HG03103 (cell line): ENCODE measurements around the gene PZP.
"Not testable (repeated sequence)": the region's sequence is repeated elsewhere in the genome, so short reads cannot be mapped to it uniquely, and the experiment has no call there.

Experiments used
- ATAC-seq: cut with Tn5 transposase; IDR thresholded peaks from one replicate; pipeline ENCODE4 v1.9.1; 2021; ENCODE audit warnings: low read depth; ENCODE audit not compliant: unreplicated experiment

The PZP gene

DNA sequence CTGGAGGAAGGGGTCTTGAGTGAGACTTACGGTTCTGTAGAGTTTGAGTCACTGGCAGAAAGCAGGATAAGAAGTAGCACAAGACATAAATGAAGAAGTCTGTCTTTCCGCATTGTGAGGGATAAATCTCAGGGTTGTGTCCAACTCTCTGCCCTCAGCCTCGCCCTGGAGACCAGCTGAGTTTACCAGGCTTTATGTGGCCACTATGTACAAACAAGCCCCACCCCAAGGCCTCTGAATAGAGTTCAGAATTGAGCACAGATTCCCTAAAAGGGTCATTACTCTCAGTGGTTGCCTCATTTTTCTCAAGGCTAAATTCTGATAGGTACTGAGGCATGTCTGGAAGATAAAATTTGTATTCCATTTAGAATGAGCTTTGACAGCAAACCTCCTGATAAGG lies at the start of gene PZP:
Gene PZP (minus strand): TSS at position 167 of the 400 bp plus-strand sequence. CDS start 54 bp downstream, at position 113.
- ATAC-seq, result no peak

DNA sequence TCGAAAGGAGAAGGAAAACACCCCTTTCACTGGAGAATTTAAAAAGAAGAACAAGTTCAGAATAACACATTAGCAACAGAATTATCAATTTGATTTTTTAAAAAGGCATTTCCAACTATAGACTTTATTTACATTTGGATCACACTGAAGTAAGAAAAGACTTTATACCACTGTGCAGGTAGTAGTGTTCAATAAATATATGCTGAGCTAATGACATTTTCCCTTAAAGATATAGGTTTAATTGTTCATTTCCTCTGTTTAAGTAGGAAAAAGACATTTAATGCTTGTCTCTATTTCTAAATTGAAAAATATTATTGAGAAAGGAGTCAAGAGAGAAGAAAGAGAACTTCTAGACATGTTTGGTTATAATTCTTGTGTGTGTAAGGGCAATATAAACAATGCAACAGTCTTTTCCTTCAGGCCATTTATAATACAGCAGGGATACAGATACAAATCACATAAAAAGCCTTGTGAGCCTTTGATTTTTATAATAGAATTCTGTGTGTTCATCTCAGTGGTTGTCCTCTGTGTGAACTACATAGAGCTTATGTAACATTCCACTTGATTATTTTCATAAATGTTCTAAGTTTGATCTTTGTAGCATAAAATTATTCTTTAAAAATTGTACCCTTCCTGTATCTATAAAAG lies 48.7 kb upstream of the PZP start:
- no peak for ATAC-seq

DNA sequence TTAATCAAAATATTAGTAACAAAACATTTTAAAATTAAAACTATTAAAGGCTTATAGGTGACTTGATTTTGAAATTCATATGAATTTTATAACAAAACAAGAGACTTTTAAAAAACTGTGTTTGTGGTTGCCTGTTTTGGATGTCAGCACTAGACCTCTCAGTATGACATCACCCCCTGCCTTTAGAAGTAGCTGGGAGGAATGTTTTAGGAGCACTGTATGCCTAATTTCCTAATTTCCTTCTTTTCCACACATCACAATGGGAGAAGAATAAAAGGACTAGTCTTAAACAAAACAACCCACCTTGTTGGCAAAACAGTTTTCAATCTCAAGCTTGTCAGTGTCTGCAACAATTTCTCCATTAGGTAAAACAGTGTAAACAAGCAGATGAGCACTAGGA lies 48.1 kb upstream of the PZP start:
- ATAC-seq, result no peak

DNA sequence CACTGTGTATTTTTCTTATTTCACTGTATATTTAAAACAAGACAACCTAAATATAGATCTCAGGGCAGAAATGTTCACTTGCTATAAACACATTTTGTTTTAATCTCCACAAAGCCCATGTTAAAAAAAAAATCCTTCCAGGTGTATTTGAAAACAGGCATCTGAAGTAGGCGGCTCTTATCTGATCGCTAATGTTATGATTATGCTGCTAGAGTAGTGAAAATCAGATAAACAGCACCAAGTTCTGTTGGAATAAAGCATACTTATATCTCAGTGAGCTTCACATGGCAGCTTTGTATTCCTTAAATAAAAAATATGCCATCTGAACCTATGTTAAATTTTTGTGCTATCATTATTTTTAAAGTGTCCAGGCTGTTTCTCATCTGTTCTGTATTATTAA lies 47.6 kb upstream of the PZP start:
- no peak for ATAC-seq

DNA sequence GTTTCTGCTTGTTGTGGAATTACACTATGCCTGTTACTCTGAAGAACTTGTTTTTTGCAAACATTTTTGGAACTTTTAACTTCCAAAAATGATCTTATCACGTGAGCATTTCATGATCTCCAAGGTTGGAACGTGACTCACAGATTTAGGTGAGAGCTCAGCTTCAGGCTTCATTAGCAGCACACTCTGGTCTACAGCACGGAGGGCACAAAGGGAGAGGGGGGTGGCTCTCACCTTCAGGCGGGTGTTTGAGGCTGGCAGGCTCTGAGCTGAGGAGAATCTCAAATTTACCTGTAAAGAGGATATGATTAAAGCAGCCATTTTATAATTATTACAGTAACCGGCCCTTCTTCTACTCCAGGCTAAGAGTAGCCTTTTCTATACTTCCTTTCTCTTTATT lies 45.3 kb upstream of the PZP start:
- ATAC-seq, result no peak

DNA sequence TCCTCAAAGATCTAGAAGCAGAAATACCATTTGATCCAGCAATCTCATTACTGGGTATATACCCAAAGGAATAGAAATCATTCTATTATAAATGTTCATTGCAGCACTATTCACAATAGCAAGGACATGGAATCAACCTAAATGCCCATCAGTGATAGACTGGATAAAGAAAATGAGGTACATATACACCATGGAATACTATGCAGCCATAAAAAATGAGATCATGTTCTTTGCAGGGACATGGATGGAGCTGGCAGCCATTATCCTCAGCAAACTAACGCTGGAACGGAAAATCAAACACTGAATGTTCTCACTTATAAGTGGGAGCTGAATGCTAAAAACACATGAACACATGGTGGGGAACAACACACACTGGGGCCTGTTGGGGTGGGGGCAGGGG lies 44.6 kb upstream of the PZP start:
- ATAC-seq, result not testable (repeated sequence)

DNA sequence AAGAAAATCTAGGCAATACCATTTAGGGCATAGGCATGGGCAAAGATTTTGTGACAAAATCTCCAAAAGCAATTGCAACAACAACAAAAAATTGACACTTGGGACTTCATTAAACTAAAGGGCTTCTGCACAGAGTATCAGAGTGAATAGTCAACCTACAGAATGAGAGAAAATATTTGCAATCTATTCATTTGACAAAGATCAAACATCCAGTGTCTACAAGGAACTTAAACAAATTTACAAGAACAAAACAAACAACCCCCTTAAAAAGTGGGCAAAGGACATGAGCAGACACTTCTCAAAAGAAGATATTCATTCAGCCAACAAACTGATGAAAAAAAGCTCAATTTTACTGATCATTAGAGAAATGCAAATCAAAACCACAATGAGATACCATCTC lies 44.1 kb upstream of the PZP start:
- ATAC-seq, result no peak

DNA sequence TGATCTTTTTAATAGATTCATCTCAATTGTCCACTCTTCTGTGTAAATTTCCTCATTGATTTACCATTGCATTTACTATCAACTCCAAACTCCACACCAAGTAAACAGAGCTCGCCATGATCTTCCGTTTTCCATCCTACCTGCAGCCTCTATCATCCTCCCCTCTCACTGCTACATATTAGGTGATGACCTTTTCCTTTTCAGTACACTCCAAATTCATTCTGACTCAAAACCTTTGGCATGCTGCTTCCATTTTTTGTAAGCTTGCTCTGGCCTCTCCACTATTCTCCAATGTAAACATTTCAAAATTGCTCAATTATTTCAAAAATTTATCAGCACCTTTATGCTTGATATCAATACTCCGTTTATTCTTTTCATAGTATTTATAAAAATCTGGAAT lies 40.2 kb upstream of the PZP start:
- ATAC-seq, result no peak

DNA sequence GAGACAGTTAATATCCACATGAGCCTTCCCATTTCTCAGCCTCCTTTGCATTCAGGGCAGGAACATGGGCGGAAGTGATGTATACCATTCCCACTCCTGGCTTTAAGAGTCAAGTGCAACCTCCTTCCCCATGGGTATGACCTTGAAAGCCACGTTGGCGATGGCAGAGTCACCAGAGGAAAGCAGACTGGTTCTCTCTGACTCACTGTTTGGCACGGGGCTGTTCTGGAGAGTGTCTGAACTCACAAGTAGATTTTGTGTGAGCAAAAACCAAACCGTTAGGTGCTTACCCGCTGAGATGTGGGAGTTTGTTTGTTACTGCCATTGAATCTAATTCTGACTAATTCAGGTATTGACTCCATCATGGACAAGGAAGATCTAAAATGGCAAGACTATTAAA lies 36.7 kb upstream of the PZP start:
- ATAC-seq, result no peak

DNA sequence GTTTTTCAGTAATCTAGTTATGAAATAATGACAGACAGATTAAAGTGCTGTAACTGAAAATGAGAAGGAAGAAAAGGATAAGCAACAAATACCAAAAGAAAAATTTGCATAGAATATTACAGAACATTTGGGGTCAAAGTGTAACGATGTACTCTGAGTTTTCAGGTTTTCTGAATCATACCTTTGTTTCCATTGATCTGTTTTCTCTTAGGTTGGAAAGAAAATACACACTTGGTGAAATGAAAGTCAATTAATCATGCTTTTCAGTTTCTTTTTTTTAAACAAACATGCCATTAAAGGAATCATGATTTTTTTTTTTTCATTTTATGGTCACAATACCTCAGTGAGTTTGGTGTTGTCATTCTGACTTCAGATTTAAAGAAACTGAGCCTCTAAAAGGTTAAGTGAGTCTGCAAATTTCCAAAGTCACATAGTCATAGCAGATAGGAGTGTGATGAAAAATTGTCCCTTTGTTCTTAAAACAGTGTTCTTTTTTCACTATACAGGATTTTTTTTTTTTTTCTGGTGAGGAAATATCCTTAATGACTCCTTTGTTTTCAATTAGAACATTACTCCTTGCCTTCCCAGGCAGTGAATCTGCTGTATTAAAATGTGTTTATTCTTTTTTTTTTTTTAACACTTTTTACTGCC lies 35.9 kb upstream of the PZP start:
- ATAC-seq, result no peak

DNA sequence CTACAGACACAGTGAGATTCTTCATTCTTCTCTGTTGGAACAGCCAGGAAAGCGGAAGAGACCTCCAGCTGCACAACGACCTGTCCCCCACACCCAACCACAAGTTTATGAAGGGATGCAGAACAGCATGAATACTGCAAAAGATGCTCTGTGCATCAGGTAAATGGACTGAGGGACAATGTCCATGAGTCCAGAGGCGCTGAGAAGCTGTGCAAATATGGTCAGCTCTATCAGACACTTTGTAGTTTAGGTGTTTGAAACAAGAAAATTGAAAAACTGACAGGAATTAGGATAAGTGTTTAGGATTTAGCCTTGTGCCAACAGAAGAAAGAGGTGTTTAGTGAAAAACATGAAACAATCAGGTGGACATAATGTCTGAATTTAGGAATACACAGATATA lies 33.1 kb upstream of the PZP start:
- ATAC-seq, result no peak

DNA sequence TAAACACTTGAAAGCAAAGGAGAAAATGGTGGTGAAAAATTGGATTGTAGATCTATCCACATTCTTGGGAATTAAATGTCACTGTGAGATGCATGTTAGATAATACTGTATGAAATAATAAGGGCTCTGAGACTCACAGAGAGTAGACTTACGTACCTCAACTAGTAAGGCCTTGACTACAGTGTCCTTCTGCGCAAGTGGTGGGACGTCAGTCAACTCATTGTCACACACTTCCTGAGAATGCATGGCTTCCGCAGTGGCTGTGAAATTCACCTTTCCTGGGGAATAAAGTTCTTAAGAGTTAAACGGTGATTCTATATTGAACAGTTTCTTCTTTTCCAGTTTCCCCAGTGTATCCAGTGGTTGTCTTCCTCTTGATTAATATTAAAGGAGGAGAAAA lies 32.6 kb upstream of the PZP start:
- ATAC-seq, result no peak

DNA sequence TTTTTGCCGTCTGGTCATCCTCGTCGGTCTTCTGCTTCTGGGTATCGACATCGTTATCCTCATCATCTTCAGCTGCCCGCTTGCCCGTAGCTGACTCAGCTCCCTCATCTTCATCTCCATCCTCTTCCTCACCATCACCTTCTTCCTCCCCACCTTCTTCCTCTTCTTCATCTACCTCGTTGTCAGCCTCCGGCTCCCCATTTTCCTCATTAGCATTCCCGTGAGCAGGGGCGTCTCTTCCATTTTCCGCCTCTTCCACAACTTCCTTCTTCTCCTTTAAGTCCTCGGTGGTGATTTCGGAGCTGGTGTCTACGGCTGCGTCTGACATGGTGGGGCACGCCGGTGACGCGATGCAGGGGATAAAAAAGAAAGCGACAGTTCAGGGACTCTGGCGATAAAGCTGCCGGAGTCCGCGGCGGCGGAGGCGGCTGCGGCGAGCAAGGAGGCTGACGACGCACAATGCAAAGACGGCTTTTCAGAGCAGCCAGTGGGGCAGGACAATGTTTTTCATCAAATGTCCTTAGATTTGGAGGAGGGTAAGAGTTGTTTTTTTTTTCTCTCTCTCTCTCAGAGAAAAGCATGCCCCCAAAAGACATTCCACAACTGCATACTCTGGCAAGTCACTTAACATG lies 31.9 kb upstream of the PZP start:
- ATAC-seq, result not testable (repeated sequence)

DNA sequence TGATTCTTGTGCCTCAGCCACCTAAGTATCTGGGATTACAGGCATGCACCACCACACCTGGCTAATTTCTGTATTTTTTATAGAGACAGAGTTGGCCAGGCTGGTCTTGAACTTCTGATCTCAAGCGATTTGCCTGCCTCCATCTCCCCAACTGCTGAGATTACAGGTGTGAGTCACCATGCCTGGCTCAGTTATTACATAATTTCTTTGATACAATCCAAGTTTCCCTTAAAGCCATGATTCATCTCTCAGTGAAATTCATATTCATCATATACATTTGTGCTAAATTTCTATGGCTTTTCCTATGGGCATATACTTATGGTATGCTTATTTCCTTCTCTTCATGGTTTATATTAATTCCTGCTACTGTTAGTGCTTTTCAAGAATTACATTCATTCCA lies 29.1 kb upstream of the PZP start:
- no peak for ATAC-seq

DNA sequence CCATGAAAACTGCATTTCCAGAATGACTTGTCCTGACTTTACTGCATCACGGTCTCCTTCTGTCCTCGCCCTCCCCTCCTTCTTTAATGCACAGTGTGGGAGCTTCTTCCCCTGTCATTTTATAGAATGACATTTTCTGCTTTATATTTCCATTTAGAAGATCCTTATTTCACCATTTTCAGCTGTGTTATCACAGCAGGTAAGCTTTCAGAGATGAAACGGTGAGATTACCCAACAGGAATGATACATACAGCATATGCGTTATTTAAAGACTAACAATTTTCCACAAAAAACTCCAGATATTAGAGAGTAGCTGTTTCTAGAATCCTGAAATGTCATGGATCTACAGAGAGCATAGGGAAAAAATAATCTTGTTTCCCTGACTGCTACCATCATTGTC lies 27.3 kb upstream of the PZP start:
- ATAC-seq, result no peak

DNA sequence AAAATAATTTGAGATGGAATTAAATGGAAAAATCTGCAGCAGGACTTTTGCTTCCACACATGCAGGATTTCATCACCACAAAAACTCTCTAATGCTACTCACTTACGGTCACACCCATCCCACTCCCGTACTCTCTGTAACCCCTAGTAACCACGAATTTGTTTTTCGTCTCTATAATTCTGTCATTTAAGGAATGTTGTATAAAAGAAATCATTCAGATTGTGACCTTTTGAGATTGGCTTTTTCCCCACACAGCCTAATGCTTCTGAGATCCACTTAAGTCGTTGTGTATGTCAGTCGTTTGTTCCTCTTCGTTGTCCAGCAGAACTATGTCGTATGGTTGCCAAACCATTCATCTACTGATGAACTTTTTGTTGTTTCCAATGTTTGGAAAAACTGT lies 19.8 kb upstream of the PZP start:
- no peak for ATAC-seq

DNA sequence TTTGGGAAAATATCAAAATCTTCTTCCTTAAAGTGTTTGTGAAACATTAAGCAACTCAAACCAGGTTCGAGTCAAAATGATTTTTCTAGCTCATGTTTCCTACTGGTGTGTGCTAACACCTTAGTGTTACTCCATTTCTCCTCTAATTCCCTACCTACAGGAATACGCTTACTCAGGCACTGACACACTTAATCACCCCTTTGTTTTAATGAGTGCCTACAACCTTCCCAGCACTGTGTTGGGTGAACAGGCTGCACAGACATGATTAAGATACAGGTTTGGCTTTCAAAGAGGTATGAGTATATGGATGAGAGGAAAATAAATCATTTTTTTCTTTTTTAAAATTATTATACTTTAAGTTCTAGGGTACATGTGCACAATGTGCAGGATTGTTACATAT lies 15.6 kb upstream of the PZP start:
- no peak for ATAC-seq

DNA sequence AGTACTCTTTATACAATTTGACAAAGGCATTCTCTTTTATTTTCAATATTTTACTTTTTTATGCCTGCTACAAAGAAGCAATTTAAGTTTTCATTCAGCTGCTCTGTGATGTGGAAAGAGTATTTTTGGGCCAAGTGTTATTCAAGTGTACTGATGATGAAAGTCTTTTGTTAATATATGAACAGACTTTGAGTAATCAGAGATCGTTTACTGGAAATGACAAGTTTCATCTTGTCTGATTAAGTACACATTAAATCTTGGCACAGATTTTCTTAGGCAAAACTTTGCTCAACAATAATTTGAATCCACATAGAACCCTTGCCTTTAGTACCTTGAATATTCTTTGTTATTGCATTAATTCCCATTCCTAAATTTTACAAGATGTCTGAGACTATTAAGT lies 13.3 kb upstream of the PZP start:
- no peak for ATAC-seq

DNA sequence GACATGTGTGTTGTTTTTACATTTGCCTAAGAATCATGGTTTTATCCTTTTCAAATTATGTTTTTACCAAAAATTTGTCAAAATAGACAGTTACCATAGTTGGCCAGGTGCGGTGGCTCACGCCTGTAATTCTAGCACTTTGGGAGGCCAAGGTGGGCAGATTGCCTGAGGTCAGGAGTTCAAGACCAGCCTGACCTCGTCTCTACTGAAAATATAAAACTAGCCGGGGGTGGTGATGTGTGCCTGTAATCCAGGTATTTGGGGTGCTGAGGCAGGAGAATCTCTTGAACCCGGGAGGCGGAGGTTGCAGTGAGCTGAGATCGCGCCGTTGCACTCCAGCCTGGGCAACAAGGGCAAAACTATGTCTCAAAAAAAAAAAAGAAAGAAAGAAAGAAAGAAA lies 12.8 kb upstream of the PZP start:
- ATAC-seq, result not testable (repeated sequence)

DNA sequence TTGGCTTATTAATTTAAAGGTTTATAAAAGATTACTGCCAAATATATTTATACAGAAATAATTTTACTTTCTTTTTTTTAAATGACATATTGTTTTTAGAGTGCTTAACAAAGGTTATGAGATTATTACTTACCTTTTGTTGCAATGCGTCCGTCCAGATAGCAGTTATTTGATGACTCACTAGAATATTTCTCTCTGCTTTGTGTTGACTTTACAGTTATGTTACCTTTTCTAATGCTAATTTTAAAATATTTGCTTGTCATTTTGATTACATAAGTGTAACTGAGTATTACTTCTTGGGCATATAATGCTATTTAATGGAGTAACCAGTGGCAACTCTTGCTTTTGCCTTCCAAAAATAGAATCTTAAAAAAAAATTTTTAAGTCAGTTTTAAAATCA lies 6.3 kb upstream of the PZP start:
- no peak for ATAC-seq

DNA sequence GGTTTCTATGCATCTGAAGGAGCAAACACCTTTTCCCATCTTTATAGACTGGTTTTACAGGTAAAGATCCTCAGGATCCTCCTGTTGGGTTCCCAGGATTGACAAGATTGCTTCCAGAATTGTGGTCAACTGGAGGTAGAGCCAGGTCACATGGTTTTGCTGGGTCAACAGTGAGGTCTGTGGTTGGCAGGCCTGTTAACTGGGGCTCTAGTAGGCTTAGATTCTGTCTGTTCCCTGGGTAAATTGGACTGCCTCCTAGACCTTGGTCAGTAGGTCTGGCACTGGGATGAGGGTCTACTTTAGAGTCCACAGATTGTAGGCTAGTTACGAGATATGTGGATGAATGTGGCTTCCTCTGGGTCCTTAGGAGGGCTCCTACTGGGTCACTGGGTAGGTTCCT lies 3.5 kb upstream of the PZP start:
- no peak for ATAC-seq

DNA sequence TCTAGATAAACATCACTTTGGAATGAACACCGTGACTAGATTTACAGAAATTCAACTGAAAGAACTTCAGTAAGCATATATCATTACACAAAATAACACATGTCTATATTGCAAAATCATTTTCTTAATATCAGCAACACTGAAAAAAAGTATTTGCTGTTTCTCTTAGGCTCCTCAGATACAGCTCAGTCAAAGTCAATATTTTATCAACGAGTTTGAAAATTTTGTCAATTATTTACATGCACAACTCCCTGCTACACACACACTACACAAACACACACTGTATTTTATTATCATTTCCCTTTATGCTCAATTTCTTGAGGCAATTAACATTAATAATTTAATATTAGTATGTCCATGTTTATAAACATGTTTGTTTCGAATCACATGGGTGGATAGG lies 3.8 kb downstream of the PZP start:
- ATAC-seq, result no peak
